Amygdala (tissue), 56 donors: ENCODE measurements around the gene LCN2.
"Not testable (repeated sequence)": the region's sequence is repeated elsewhere in the genome, so short reads cannot be mapped to it uniquely, and the experiment has no call there.

Experiments
- DNase-seq, 56 donors: peaks; one replicate each; lab custom pipeline; 2025; lab: John Stamatoyannopoulos, UW

Gene LCN2

GRCh38 chr9:128149001-128149701, at the start of gene LCN2:
Gene LCN2 (plus strand): TSS chr9:128149453. CDS start chr9:128149526, 73 bp downstream.
- no peak for DNase-seq

- peak in 7 of 56 donors; percentile 16 to 39 (median 25) for DNase-seq
Measured at GRCh38 chr9:128099932-128100491, 49.2 kb upstream of the LCN2 start.

GRCh38 chr9:128100581-128100980, 48.7 kb upstream of the LCN2 start:
- DNase-seq, result no peak

GRCh38 chr9:128101231-128101661, 48.0 kb upstream of the LCN2 start:
- no peak for DNase-seq

- DNase-seq, result no peak
Measured at GRCh38 chr9:128101690-128102089, 47.6 kb upstream of the LCN2 start.

- DNase-seq, result no peak
Measured at GRCh38 chr9:128102196-128102595, 47.1 kb upstream of the LCN2 start.

- DNase-seq, result no peak
Measured at GRCh38 chr9:128102861-128103588, 46.2 kb upstream of the LCN2 start.

- no peak for DNase-seq
Measured at GRCh38 chr9:128103589-128103962, 45.7 kb upstream of the LCN2 start.

GRCh38 chr9:128104171-128104618, 45.1 kb upstream of the LCN2 start:
- DNase-seq, result peak in 2 of 56 donors; percentile 10 to 43

GRCh38 chr9:128105538-128106175, 43.6 kb upstream of the LCN2 start:
- DNase-seq, result no peak

- DNase-seq, result no peak
Measured at GRCh38 chr9:128106181-128106939, 42.9 kb upstream of the LCN2 start.

- no peak for DNase-seq
Measured at GRCh38 chr9:128106940-128107467, 42.2 kb upstream of the LCN2 start.

GRCh38 chr9:128107468-128108268, 41.6 kb upstream of the LCN2 start:
- DNase-seq, result no peak

GRCh38 chr9:128108269-128109049, 40.8 kb upstream of the LCN2 start:
- DNase-seq, result no peak

GRCh38 chr9:128109050-128109709, 40.1 kb upstream of the LCN2 start:
- DNase-seq, result no peak

GRCh38 chr9:128111726-128112125, 37.5 kb upstream of the LCN2 start:
- DNase-seq, result not testable (repeated sequence)

GRCh38 chr9:128113526-128114325, 35.5 kb upstream of the LCN2 start:
- DNase-seq, result no peak
